Nephron progenitor cell (in vitro differentiated cells): ENCODE data around the gene DNAJB12.
A peak's percentile ranks its signal among the peaks of the same experiment; 100 is the strongest.

Experiments
- DNase-seq: peaks from one replicate; pipeline ENCODE4 v3.0.0; 2021
- H3K27ac Mint-ChIP-seq: 2 replicates; pipeline ENCODE4 v1.8.0; 2021; ENCODE audit warnings: mild to moderate bottlenecking, moderate library complexity, mixed read lengths
- H3K27me3 Mint-ChIP-seq: 2 replicates; pipeline ENCODE4 v1.8.0; 2021; ENCODE audit warnings: mild to moderate bottlenecking, low read depth, mixed read lengths; ENCODE audit not compliant: poor library complexity
- H3K36me3 Mint-ChIP-seq: 2 replicates; pipeline ENCODE4 v1.8.0; 2021; ENCODE audit warnings: low read depth, mixed read lengths
- H3K4me1 Mint-ChIP-seq: 2 replicates; pipeline ENCODE4 v1.8.0; 2021; ENCODE audit warnings: mixed read lengths
- H3K4me3 Mint-ChIP-seq: 2 replicates; pipeline ENCODE4 v1.8.0; 2021; ENCODE audit warnings: mild to moderate bottlenecking, moderate library complexity, mixed read lengths
- H3K9me3 Mint-ChIP-seq: 2 replicates; pipeline ENCODE4 v1.8.0; 2021; ENCODE audit warnings: mild to moderate bottlenecking, moderate library complexity, mixed read lengths
- CTCF ChIP-seq: fragments of 200-600 bp; sonication (generic); IDR thresholded peaks from 2 replicates; pipeline ENCODE4 v1.5.0; 2021; ENCODE audit warnings: antibody characterized with exemption

Gene DNAJB12

GRCh38 chr10:72375585-72375984 is 20.9 kb upstream of the DNAJB12 start:
- Mint-ChIP-seq H3K4me1 (peaks cover 5% of the 10 kb centered on the region), H3K4me3 (no peak overlapping the region), H3K27ac (no peak overlapping the region), H3K36me3 (peaks cover 28% of the 10 kb centered on the region), H3K27me3 (no peaks in the 10 kb centered on the region), H3K9me3 (no peaks in the 10 kb centered on the region)
- no peak for DNase-seq
- no peak for TF ChIP-seq CTCF

GRCh38 chr10:72375173-72375572 is 20.5 kb upstream of the DNAJB12 start:
- Mint-ChIP-seq H3K9me3 (no peaks in the 10 kb centered on the region), H3K36me3 (peaks cover 28% of the 10 kb centered on the region), H3K4me3 (no peak overlapping the region), H3K27ac (peak overlapping the region; percentile 22), H3K27me3 (no peaks in the 10 kb centered on the region), H3K4me1 (peaks cover 5% of the 10 kb centered on the region)
- no peak for TF ChIP-seq CTCF
- no peak for DNase-seq

GRCh38 chr10:72370201-72370722 is 15.5 kb upstream of the DNAJB12 start:
- H3K9me3 Mint-ChIP-seq: no peaks in the 10 kb centered on the region
- DNase-seq: no peak
- H3K4me3 Mint-ChIP-seq: no peak overlapping the region
- no peaks in the 10 kb centered on the region for H3K4me1 Mint-ChIP-seq
- H3K27me3 Mint-ChIP-seq: no peaks in the 10 kb centered on the region
- H3K27ac Mint-ChIP-seq: peak overlapping the region; percentile 59
- peaks cover 27% of the 10 kb centered on the region for H3K36me3 Mint-ChIP-seq
- TF ChIP-seq CTCF: no peak

- Mint-ChIP-seq H3K36me3 (peaks cover 24% of the 10 kb centered on the region), H3K27me3 (no peaks in the 10 kb centered on the region), H3K27ac (no peak overlapping the region), H3K9me3 (no peaks in the 10 kb centered on the region), H3K4me1 (peaks cover 7% of the 10 kb centered on the region), H3K4me3 (no peak overlapping the region)
- TF ChIP-seq CTCF: no peak
- no peak for DNase-seq
Measured at GRCh38 chr10:72367301-72367960, 12.7 kb upstream of the DNAJB12 start.

GRCh38 chr10:72365106-72365895 is 10.6 kb upstream of the DNAJB12 start:
- H3K4me3 Mint-ChIP-seq: no peak overlapping the region
- TF ChIP-seq CTCF: no peak
- H3K9me3 Mint-ChIP-seq: no peaks in the 10 kb centered on the region
- H3K27ac Mint-ChIP-seq: no peak overlapping the region
- H3K36me3 Mint-ChIP-seq: peaks cover 24% of the 10 kb centered on the region
- DNase-seq: no peak
- H3K4me1 Mint-ChIP-seq: peaks cover 7% of the 10 kb centered on the region
- no peaks in the 10 kb centered on the region for H3K27me3 Mint-ChIP-seq
